Stromal cell of bone marrow (primary cell): ENCODE measurements around the gene APOO.

Experiments
- DNase-seq: peaks from one replicate; pipeline ENCODE4 v3.0.0-alpha.2; 2012; ENCODE audit warnings: low read depth

APOO gene

GRCh38 chrX:23817979-23818336, 89.8 kb downstream of the APOO start:
- no peak for DNase-seq

DNA sequence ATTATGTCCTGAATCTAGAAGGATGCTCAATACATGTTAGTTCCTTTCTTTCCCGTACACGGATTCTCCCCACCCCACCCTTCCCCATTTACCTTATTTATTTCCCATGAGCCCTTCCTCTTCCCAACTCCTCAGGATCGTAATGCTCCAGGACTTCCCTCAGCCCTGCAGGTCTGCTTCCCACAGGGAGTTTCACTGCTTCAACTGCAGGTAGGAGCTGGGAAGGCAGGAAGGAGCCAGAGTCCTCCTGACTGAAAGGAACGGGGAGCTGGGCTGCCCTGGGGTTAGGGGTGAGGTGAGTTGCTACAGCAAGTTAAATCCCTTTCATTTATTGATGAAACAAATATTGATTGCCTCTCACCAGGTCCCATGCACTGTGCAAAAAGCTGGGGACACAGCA, 91.6 kb downstream of the APOO start:
- DNase-seq = no peak

DNA sequence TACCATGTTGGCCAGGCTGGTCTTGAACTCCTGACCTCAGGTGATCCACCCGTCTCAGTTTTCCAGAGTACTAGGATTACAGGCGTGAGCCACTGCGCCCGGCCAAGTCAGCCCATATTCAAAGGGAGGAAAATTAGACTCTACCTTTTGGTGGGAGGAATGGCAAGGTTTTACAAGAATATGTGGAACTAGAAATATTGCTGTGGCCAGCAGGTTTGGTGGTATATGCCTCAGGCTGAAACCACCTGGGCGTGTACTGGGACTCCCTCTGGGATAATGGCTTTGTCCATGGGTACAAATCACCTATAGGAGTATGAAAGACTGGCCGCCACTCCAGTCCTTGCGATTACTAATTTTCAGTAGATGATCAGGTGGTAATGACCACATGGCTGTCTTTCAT, 92.4 kb downstream of the APOO start:
- DNase-seq = no peak

DNA sequence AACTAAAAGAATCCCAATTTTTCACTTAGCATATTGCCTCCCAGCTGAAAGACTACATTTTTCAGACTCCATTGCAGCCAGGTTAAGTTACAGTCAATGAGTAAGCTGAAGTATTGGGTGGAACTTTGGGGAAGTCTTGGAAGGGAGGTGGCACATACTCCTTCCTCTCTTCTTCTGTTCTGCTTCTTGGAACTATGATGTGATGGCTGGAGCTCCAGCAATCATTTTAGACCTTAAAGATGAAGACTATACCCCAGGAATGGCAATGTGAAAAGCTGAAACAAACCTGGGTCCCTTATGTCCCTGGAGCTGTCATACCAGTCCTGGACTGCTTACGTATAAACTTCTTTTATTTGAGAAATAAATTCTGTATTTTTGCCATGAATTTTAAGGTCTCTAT, 93.9 kb downstream of the APOO start:
- DNase-seq = no peak

DNA sequence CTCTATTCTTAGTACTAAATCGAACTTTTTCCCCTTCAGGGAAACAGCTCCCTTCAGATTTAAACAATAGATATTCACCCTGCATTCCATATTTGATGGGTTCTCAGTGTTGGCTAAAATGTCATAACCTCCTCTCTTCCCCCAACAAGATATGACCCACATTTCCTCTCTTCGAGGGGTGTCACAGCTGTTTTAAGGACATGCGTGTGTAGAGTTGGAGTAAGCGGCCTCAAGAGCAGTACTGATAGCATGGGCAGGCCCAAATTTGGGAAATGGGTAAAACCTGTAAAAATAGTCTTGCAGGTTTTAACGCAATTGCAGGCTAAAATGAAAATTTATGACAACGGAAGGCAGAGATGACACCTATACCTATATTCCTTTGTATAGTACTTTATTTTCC, 96.1 kb downstream of the APOO start:
- DNase-seq = no peak

GRCh38 chrX:23811108-23811651, 96.6 kb downstream of the APOO start:
- DNase-seq = no peak

DNA sequence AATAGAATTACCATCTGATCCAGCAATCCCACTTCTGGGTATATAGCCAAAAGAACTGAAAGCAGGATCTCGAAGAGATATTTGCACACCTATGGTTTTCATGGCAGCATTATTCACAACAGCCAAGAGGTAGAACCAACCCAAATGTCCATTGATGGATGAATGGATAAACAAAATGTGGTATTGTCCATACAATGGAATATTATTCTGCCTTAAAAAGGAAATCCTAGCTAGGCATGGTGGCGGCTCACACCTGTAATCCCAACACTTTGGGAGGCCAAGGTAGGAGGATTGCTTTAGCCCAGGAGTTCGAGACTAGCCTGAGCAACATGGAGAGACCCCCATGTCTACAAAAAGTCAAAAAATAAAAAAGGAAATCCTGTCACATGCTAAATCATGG, 97.5 kb downstream of the APOO start:
- DNase-seq = no peak

- no peak for DNase-seq
Observed at GRCh38 chrX:23805389-23805788, 102.3 kb downstream of the APOO start.

GRCh38 chrX:23804578-23804977, 103.2 kb downstream of the APOO start:
- DNase-seq = no peak

DNA sequence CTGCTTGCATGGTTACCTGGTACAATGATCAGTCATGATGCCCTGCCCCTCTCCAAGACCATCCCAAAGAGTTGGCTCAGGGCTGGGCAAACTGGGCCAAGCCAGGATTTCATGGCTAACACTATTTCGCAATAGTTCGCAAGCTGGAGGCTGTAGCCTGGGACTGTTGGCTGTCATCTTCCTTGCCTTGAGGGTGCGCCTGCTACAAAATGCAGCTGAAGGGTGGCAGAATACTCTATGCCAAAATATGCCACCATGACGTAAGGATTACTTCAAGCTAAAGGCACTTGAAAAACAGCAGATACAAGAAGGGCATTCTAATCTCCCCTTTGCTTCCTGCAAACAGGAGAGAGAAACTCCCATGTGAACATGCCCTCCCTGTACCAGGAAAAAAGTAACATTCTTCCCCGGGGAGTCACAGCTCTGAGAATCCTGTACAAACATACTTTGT, 103.8 kb downstream of the APOO start:
- no peak for DNase-seq

- DNase-seq = no peak
Observed at GRCh38 chrX:23802431-23802830, 105.3 kb downstream of the APOO start.

- no peak for DNase-seq
Observed at GRCh38 chrX:23799469-23800065, 108.2 kb downstream of the APOO start.

DNA sequence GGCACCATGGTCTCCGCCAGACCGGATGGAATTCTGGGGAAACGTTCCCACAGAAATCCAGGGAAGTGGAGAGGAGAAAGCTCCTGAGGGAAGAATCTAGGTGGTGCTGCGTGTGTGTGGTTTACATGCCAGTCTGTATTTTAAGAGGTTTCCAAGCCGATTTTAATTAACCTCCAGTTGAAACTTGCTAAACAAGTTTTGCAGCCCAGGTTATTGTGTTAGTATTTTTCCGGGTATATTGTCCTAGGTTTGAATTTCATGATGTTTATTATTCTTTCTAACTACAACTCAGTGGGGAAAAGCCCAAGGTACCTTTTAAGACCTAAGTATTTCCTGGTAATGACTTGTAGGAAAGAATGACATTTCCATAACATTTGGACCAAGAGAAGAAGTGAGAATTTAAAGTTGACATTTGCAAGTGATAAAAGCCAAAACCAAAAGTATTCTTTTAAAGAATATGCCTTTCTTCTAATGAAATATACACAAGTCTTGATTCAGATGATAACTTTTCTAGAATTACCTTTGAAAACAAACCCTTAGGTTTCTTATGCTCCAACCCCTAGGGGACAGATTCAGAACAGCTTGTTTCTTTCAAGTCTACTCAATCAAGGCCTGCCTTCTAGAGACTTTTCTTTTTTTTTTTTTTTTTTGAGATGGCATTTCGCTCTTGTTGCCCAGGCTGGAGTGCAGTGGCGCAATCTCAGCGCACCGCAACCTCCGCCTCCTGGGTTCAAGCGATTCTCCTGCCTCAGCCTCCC, 110.2 kb downstream of the APOO start:
- DNase-seq = no peak

- no peak for DNase-seq
Observed at GRCh38 chrX:23795221-23795620, 112.5 kb downstream of the APOO start.

GRCh38 chrX:23792861-23793553, 114.7 kb downstream of the APOO start:
- no peak for DNase-seq

DNA sequence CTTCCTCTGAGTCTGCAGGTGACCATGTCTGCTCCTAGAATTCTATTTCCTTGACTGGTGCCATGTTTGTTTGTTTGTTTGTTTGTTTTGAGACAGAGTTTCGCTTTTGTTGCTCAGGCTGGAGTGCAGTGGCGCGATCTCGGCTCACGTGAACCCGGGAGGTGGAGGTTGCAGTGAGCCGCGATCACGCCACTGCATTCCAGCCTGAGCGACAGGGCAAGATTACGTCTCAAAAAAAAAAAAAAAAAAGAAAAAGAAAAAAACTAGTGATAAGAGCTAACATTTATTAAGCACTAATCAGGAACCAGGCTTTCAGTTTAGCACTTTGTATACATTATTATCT, 117.6 kb downstream of the APOO start:
- DNase-seq = no peak

DNA sequence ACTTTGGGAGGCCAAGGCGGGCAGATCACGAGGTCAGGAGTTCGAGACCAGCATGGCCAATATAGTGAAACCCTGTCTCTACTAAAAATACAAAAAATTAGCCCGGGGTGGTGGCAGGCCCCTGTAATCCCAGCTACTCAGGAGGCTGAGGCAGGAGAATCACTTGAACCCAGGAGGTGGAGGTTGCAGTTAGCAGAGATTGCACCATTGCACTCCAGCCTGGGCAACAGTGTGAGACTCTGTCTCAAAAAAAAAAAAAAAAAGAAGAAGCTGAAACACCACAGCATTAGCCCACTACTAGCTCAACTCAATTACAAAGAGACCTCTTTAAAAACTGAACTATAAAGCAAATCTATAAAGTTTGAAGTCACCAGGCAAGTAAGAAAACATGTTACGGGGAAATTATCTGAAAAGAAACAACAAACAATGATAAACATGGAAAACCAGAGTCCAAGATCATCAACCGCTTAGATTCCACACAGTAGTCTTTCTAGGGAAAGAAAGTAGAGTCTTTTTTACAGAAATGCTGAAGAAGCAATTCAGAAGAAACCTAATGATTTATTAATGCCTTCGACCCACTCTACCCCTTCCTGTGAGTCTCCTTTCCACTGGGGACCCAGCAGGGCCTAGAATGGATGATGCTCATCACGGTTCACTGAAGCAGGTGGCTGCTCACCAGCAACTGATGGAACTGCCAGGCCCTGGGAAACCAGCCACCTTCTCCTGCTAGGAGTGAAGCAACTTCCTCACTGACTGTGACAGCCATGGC, 118.2 kb downstream of the APOO start:
- DNase-seq = no peak

GRCh38 chrX:23788946-23789345, 118.8 kb downstream of the APOO start:
- DNase-seq = no peak

DNA sequence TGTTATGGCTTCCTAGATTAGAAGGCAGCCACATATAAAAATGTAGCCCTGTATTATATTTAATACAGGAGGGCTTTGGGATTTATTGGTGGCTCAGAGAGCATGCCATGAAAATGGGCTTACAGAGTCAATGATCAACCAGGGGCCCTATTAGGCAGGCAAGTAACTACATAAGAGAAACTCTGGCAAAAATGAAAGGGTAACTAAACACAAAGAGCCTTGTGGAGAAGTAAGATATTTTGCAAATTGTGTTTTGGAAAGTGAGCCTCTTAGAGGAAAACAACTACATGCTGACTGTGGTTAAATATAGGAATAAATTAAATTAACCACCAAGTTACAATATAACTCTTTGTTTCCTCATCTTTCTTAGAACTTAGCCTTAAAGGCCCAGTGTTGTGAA, 119.2 kb downstream of the APOO start:
- DNase-seq = no peak

- DNase-seq = no peak
Observed at GRCh38 chrX:23787745-23788118, 120.0 kb downstream of the APOO start.

GRCh38 chrX:23786268-23786815, 121.4 kb downstream of the APOO start:
- no peak for DNase-seq

DNA sequence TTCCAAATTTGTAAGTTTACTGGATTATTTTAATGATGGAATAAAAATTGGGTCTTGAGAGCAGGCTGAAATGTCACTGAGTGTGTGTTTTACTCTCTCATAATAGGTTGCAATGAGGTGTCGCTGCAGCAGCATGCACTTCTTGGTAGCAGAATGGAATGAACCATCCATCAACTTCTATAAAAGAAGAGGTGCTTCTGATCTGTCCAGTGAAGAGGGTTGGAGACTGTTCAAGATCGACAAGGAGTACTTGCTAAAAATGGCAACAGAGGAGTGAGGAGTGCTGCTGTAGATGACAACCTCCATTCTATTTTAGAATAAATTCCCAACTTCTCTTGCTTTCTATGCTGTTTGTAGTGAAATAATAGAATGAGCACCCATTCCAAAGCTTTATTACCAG, 122.2 kb downstream of the APOO start:
- DNase-seq = no peak
